ENCODE results near the gene CFAP97D2.

- TF ChIP-seq, protein P1, sequence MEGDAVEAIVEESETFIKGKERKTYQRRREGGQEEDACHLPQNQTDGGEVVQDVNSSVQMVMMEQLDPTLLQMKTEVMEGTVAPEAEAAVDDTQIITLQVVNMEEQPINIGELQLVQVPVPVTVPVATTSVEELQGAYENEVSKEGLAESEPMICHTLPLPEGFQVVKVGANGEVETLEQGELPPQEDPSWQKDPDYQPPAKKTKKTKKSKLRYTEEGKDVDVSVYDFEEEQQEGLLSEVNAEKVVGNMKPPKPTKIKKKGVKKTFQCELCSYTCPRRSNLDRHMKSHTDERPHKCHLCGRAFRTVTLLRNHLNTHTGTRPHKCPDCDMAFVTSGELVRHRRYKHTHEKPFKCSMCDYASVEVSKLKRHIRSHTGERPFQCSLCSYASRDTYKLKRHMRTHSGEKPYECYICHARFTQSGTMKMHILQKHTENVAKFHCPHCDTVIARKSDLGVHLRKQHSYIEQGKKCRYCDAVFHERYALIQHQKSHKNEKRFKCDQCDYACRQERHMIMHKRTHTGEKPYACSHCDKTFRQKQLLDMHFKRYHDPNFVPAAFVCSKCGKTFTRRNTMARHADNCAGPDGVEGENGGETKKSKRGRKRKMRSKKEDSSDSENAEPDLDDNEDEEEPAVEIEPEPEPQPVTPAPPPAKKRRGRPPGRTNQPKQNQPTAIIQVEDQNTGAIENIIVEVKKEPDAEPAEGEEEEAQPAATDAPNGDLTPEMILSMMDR (IDR thresholded peaks at IDR 0.05), result no peak
- TF ChIP-seq ZFX (IDR thresholded peaks at IDR 0.05; ENCODE audit: borderline replicate concordance), result no peak
Observed at GRCh38 chr13:114185182-114185971, 6.3 kb downstream of the CFAP97D2 start.

Data from 22Rv1 (cell line).